GM23248 (cell line): ENCODE data around the gene ILDR1.

Source experiments
- EZH2 ChIP-seq: fragments of 200-600 bp; sonication (generic); IDR thresholded peaks from 2 replicates; pipeline ENCODE4 v1.6.1; 2018; ENCODE audit warnings: antibody characterized with exemption, mild to moderate bottlenecking; ENCODE audit not compliant: insufficient read depth, poor library complexity, severe bottlenecking
- EZH2phosphoT487 ChIP-seq: fragments of 200-600 bp; sonication (generic); IDR thresholded peaks from 2 replicates; pipeline ENCODE4 v1.6.1; 2018; ENCODE audit warnings: antibody characterized with exemption, moderate library complexity, mild to moderate bottlenecking, low read depth; ENCODE audit not compliant: insufficient read depth

GRCh38 chr3:122023335-122023910 lies 1.4 kb upstream of the ILDR1 start:
- TF ChIP-seq EZH2 (no peak), EZH2phosphoT487 (no peak)
